GM19397 (cell line): Measurements from ENCODE around the gene PAPPA2.

ENCODE experiments used
- ATAC-seq: cut with Tn5 transposase; IDR thresholded peaks from one replicate; pipeline ENCODE4 v1.9.1; 2021; ENCODE audit warnings: mild to moderate bottlenecking, moderate library complexity; ENCODE audit not compliant: unreplicated experiment

Gene PAPPA2

DNA sequence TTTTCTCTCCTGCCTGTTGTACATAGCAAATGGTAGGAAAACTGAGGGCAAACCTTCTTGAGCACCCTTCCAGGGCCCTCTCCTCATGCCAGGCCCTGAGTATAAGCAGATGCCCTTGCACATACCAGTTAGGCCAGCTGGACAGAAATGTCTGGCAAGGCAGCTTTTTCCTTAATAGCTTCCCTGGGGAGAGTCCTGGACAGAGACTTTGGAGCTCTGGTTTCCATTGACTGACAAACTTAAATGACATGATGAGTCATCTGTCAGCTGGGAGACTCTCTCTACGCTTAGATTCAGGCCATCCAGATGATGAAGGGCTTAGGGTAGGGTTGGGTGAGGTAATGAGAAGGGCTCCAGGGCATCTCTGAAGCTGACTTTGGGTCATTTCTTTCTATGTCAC lies 384.1 kb downstream of the PAPPA2 start:
- no peak for ATAC-seq

DNA sequence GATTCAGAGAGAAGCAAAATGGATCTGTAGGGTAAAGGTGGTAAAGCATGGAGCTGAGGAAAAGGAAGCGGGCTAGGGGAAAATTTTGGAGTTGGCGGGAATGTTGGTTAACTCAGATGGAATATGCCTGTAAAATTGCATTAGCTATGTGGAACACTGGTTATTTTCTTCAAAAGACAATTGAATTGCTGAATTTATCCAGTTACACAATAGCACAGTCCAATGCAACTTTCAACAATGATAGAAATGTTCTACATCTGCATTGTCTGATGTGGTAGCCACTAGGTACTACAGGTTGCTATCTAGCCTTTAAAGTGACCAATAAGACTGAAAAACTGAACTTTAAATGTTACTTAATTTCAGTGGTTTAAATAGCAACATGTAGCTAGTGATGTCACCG lies 386.3 kb downstream of the PAPPA2 start:
- no peak for ATAC-seq

DNA sequence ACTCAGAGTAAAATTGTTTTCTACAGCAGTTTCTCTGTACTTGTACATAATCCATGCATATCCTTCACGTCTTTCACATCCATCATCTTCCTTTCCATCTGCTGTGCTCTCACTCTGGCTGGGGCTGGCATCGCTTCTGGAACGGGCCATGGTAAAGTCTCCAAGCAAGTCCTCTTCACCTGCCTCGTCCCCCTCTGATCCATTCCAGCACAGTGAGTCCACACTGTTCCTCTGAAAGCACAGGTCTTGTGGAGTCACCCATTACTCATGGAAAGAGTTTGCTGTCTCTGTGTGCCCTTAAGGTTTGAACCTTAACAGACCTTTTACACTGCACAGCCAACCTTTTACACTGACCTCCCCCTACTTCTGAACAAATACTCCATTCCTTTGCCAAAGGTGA lies 387.9 kb downstream of the PAPPA2 start:
- no peak for ATAC-seq

DNA sequence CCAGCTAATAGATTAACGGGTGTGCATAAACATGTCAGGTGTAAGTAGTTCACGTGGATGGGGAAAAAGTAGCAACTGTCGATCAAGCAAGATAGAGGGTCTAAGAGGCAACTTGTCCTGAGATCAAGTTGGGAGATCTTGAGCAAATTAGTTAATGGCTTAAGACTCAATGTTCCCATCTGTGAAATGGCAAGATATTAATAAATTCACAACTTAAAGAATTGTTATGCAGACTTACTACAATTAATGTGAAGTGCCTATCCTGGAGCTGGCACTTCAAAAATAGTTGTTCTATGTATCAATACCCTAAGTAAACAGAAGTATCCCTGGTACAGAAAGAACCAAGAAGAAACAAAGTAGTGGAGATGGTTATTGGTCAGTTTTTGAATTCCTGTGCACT lies 389.1 kb downstream of the PAPPA2 start:
- no peak for ATAC-seq

DNA sequence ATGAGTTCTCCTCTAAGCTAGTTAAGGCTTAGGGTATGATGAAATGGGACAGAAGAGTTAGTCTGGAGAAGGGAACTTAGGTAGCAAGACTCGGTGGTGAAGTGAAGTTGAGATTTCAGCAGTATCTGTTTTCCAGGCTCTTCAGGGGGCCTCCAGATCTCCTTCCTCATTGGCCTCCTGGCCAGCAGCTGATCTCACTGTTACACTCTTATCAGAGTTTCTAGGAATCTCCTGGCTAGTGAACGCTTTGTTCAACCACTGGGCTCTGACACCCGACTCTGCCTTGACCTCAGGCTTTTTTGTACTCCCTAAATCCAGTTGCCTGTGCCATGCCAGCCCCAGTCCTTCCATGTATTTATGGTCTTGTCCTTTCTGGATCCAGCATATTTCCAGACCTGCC lies 390.5 kb downstream of the PAPPA2 start:
- ATAC-seq, result no peak

DNA sequence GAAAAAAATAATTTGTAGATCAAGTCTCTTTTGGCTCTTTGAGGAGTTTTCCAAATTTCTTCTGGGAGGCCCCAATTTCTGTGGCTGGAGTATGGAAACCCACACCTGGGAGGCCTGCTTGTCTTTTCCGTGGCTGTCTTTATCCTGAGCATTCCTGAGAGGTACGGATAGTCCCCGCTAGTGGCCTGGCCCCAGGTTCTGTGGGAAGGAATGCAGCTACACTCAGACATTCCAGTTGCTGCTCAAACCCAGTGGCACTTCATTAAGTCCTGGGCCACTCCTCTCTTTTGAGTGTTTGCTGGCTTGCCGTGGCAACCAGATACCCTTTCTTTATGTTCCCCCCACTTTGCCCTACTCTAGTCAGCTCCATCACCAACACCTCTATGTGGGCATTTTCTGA lies 391.1 kb downstream of the PAPPA2 start:
- no peak for ATAC-seq

DNA sequence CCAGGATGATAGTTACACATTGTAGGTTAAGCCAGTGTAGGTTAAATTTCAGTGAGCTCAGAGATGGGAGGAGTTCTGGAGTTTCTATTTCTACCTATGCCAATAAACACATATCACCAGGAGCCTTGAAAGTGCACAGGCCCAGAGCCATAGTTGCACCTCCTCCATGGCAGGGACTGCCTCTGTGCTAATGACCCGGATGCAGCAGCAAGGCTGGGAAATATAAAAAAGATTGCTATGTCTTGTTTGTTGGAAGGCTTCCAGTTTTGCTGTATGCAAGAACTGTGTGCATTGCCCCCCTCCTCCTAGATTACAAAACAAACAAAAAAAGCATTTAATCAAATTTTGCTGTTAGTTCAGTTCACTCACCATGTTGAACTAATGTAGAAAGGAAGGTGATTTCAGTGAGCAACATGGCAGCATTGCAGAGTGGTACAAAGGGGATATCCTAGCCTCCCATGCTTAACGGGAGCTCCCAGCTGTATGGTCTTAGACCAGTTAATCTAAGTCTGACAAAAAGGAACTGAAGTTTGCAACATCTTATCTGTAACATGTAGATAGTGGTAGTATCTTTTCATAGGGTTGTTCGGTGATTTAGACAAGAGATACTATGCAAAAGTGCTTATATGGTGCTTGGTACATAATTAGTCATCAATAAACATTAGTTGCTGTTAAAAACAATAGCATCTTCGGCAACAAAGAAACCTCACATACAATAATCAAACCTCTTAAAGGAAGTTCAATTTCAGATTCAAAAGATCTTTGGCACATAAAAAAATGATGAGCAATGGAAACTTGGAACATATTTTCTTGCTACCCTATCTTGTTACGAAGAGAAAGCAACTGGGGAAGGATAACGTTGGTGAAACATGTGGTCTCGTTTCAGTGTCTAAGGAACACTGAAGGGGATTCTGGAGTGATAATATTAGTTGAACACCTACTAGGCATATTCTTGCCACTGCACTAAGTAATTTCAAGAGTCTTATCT lies 392.1 kb downstream of the PAPPA2 start:
- ATAC-seq, result no peak

DNA sequence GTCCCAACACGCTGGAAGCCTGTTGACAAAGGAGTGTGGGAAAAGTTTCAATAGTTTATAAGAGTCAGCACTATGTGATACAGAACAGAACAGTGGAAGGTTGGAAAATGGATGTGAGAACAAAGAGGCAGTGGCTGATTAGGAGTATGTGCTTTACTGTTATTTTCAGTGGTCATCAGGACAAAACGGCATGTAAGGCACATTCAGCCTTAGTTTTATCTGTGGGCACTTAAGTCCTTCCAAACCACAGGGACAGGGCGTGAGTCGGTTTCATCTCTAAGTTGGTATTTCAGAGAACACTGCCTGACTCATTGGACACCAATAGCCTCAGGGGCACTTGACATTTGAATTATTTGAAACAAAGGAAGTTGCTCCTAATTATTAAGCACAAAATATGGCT lies 394.7 kb downstream of the PAPPA2 start:
- ATAC-seq, result no peak

DNA sequence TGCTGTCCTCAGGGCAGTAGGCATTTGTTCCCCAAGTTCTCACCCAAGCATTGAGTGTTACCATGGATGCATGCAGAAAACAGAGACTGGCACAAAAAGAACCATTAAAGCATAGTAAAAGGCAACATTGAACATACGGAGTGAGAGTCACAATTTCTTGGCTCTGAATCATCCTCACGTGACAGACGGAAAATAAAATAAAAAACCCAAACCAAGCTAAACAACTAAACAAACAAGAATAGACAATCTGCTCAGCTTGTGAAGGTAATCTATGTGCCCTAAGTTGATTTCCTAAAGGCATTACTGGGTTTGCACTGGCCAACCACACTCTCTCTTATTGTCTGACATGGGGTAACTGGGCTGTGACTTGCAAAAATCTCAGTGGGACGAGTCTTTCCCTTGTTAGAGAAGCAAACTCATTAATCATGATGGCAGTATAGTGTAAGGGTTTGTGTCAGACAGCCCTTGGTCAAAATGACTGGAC lies 395.5 kb downstream of the PAPPA2 start:
- ATAC-seq, result no peak

DNA sequence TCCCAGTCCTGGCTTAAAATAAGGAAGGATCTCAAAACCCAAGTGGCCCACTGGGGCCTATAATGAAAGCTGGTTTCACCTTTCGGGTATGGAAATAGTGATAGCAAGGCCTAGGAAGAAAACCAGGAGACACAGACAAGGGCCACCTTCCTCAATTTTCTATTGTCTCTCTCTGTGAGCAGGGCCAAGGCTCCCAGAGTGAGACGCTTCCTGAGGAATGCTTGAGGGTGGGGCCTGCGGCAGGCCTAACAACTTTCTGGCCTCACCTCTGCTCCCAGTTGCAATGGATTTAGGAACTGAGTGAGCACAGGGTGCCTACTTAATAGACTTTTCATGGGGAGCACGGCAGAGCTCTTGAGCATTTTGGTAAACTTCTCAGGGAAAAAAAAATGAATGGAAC lies 400.6 kb downstream of the PAPPA2 start:
- no peak for ATAC-seq

DNA sequence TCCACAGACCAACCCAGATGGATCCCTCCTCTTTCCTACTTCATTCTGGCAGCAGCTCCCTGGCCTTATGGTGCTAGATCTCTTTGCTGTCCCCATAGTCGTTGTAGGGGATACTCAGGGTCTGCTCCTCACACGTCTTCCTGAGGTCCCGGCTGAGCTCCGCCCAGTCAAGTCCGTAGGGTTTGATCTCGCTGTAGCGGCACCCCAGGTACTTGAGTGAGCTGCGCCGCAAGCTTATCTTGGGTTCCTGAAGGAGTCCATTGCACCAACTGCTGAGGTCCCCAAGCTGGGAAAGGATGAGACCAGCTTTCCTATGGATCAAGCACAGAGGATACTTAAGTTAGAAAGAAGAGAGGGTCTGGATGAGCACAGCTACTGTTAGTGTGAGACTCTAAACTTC lies 401.2 kb downstream of the PAPPA2 start:
- no peak for ATAC-seq

DNA sequence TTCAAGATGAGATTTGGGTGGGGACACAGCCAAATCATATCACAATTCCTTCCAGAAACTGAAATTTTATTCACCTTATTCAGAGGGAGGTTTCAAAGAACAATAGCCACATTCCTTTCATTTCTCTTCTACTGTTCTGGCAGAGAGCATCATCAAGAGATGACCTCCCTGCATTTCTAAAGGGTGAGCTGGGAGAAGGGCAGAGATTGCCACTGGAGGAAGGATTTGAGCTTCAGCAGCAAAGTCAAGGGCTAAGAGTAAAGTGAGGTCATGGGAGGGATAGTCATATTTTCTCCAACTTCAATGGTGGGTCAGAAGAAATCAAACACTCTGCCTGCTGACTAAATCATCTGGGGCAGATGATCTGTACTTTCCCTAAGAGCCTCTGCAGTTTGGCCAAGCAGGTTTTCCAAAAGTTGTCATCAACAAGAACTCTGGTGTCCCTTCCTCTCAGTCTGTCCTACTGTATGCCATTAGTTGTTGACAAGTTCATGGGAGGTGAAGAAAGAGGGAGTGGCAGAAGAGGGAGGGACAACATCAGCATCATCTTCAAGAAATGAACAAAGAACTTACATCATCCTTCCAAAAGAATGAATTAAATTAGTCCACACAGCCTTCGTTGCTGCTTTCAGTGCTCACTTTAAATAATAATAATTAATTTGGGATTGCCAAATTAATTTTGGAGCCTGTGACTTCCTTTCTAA lies 403.2 kb downstream of the PAPPA2 start:
- no peak for ATAC-seq

DNA sequence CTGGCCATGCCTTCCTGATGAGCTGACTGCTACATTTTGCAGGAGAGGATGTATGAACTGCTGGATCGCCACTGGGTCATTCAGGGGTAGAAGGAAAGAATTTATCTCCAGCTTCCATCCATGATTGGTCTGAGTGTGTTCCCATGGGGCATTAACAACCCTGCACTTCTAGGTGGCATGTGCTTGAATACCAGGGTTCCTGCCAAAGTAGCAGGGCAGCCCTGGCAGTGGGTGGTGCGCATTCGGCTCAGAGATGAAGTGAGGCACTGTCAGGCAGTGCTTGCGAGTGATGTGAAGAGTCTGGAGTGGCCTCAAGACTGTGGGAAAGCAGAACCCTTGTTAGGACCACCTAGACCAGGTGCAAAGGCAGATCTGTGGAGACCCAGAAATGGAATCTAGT lies 406.6 kb downstream of the PAPPA2 start:
- ATAC-seq, result no peak

DNA sequence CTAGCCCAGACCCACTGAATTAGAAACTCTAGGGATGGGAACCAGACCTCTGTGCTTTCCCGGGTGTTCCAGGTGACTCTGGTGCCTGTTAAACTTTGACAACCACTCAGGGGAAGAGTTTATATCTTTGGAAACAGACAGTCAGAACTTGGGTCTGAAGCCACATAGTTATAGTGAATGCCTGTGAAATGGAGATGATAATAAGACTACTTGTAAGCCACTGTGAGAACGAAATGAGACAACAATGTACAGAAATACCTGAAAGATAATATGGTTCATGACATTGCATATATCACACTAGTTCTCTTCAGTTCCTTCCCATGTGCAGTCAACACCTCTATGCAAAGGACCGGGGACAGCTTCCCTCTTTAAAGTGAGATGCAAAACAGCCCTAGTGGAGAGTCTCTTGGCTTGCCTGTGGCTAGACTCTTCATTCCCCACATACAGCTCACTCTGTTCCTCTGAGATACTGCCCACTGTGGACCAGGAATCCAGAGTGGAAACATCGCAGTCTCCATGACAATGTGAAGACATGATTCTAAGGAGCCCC lies 414.1 kb downstream of the PAPPA2 start:
- ATAC-seq, result no peak

DNA sequence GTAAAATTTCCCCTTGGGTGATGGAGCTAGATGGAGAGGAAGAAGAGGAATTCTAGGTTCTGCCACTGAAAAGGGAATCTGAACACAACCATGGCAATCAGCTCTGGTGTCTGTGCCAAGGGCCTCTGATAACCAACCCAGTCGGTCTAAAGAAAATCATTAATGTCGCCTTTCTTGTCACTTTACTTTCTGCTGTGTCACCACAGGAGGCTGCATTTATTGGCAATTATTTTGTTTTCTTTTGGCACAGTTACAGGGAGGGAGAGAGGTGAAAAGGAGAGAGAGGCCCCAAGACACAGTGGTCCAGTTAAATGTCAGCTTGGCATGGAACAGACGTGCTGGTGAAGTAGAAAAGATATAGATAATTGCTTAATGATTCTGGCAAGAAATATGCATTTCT lies 414.6 kb downstream of the PAPPA2 start:
- no peak for ATAC-seq

DNA sequence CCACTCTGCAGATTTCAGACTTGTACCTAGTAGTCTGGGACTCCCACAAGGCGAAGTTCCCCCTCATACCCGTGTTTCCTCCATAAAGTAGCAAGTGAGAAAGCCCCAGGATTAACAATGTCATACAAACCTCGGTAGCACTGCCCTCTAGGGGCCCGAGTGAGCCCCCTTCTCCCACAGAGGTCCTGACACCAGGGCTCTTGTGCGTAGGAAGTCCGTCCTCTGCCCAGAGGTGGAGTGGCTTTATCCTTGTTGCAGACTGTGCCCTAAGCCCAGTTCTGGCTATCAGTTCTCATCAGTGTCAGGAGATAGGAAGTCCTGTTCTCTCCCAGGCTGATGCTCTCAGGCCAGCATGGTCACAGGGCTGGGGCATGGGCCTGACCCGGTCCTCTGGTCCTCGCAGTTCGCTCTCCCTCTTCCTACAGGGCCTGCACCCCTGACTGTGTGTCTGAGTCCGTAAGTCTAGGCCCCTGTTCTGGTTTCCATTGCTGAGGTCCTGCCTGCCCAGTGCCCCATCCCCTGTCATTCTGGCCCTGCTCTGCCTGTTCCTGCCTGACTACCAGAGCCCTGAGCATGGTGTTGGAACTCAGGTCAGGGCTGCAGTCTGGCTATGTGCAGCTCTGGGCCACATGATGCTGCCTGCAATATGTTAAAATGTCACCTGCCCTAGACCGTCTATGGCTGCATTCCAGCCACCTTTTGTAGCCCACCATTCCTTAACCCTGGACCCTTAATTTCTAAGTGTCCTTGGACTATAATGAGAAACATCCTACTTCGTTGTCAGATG lies 416.0 kb downstream of the PAPPA2 start:
- ATAC-seq, result no peak

DNA sequence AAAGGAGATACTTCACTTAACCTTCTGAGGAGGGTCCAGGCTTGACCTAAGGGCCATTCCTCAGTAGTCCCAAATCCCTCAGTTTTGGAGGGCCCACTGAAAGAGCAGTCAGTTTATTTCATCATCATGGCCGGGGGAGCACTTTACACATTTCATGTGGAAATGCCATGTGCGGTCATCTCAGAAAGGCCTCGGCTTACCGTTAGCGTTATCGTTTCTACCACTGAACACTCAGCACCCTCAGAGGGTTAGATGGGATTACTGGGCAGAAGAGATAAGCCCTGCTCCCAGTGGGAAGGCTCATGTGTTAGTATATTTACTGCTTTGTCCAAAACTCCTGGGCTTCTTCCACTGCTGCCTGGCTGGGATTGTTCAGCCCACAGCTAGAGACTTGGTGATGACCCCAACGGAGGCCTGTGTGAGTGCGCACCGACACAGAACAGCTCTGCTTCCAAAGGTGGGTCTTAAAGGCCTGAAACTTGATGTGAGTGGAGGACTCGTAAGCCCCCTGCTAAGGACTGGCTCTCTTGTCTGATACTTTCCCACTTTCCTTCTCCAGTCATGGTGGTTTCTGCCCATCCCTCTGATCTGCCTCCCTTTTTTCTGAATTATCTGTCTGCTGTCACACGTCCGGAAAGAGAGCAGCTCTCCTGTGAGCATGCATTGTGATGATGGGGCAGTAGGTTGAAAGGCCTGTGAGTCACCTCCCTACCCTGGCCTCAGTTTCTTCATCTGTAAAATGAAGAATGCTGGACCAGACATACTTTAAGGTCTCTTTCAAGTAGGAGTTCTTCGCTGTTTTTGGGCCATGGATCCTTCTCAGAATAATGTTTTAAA lies 417.0 kb downstream of the PAPPA2 start:
- no peak for ATAC-seq

DNA sequence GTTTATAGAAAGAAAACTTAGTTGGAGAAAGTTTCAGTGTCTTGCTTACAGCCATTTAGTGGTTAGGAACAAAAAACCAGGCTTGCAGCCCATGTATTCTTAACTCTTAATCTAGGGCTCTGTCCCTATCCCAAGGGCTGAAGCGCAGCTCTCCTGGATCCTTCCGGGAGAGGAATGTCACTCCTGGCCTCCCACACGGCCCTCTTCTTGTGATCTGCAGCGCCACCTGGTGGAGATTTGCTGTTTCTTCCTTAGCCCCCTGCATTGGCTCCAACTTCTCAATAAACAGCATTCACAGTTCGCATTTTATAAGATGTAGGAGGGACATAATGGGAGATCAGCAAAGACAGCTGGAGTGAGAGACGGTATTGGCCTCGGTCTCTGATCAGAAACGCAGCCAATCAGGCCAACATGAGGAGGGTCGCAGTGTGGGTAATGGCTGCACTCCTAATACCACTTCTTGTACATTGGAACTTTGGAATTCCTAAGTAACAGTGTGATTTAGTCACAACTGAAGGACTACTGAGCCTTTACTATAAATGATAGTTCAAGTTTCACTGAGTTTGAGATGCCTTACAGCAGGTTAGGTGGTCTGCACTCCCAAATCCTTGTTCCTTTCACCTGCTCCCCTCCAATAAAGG lies 418.1 kb downstream of the PAPPA2 start:
- ATAC-seq, result no peak

DNA sequence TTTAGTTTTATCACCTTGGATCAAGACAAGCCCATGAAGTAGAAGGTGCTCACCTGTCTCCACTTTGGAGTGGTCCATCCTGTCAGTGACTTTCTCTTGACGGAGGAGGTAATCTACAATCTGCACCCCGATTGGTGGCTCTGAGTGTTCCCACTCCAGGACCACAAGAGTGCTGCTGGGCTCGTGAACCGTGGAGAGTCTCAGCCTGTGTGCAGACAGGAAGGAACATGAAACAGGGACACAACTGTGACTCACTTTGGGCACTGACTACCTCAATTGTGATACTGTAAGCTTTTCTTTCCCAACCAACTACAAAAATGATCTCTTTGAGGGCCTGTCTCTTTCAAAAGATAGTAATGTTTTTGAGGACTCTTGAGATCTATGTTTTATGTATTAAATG lies 421.3 kb downstream of the PAPPA2 start:
- no peak for ATAC-seq

DNA sequence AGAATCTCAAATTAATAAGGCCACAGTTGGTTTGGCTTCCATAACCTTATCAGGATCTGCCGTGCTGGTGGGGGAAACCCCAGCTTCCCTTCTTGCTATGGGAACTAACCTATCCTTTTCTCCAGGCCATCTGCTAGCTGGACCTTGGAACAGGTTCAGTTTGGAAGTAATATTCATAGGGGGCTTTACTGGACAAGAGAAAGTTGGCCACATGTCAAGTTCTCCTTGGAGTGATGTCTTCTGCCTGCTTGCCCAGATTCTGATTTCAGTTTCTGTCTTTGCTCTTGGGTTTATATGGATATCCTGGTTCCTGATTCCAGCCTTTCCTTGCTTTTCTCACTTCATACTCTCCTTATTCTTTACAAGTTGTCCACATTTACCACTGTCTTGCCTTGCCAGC lies 421.9 kb downstream of the PAPPA2 start:
- no peak for ATAC-seq
